Parathyroid adenoma (tissue), 2 donors: ENCODE results near the gene ANKH.
"Not testable (repeated sequence)": the region's sequence is repeated elsewhere in the genome, so short reads cannot be mapped to it uniquely, and the experiment has no call there.

Experiments used
- H2AFZ ChIP-seq: fragments of 300-600 bp; sonication (generic); one replicate; pipeline ENCODE4 v1.7.0; 2017; ENCODE audit warnings: antibody characterized with exemption, mild to moderate bottlenecking
- H3K27ac ChIP-seq: fragments of 300-600 bp; sonication (generic); one replicate; pipeline ENCODE4 v1.7.0; 2017
- H3K27me3 ChIP-seq: fragments of 300-600 bp; sonication (generic); one replicate; pipeline ENCODE4 v1.7.0; 2017; ENCODE audit warnings: low read length; ENCODE audit not compliant: control insufficient read depth, insufficient read depth
- H3K36me3 ChIP-seq: fragments of 300-600 bp; sonication (generic); one replicate; pipeline ENCODE4 v1.7.0; 2017; ENCODE audit warnings: low read length; ENCODE audit not compliant: control insufficient read depth, insufficient read depth
- H3K4me1 ChIP-seq: fragments of 300-600 bp; sonication (generic); one replicate; pipeline ENCODE4 v1.7.0; 2017; ENCODE audit warnings: control low read depth
- H3K4me2 ChIP-seq: fragments of 300-600 bp; sonication (generic); one replicate; pipeline ENCODE4 v1.7.0; 2017; ENCODE audit warnings: low read length
- H3K4me3 ChIP-seq: fragments of 300-600 bp; sonication (generic); one replicate; pipeline ENCODE4 v1.7.0; 2017; ENCODE audit warnings: low read depth, low read length
- H3K79me2 ChIP-seq: fragments of 300-600 bp; sonication (generic); one replicate; pipeline ENCODE4 v1.7.0; 2017; ENCODE audit warnings: control low read depth
- H3K9ac ChIP-seq: fragments of 300-600 bp; sonication (generic); one replicate; pipeline ENCODE4 v1.7.0; 2017; ENCODE audit warnings: mild to moderate bottlenecking
- H3K9me3 ChIP-seq: fragments of 300-600 bp; sonication (generic); one replicate; pipeline ENCODE4 v1.7.0; 2017; ENCODE audit warnings: low read length; ENCODE audit not compliant: control insufficient read depth
- TF ChIP-seq, protein P1 (sequence below): fragments of 300-600 bp; sonication (generic); IDR thresholded peaks from one replicate; pipeline ENCODE4 v1.7.0; 2017; ENCODE audit warnings: antibody characterized with exemption, mild to moderate bottlenecking
- donor health status: primary hyperparathyroidism.

ANKH gene

GRCh38 chr5:14838396-14839319, 32.9 kb downstream of the ANKH start:
- H3K79me2 ChIP-seq: peaks cover 31% of the 10 kb centered on the region
- H3K4me3 ChIP-seq: no peak overlapping the region
- H2AFZ ChIP-seq: no peak overlapping the region
- peaks cover 6% of the 10 kb centered on the region for H3K4me1 ChIP-seq
- no peaks in the 10 kb centered on the region for H3K36me3 ChIP-seq
- H3K9me3 ChIP-seq: no peaks in the 10 kb centered on the region
- TF ChIP-seq, protein P1, sequence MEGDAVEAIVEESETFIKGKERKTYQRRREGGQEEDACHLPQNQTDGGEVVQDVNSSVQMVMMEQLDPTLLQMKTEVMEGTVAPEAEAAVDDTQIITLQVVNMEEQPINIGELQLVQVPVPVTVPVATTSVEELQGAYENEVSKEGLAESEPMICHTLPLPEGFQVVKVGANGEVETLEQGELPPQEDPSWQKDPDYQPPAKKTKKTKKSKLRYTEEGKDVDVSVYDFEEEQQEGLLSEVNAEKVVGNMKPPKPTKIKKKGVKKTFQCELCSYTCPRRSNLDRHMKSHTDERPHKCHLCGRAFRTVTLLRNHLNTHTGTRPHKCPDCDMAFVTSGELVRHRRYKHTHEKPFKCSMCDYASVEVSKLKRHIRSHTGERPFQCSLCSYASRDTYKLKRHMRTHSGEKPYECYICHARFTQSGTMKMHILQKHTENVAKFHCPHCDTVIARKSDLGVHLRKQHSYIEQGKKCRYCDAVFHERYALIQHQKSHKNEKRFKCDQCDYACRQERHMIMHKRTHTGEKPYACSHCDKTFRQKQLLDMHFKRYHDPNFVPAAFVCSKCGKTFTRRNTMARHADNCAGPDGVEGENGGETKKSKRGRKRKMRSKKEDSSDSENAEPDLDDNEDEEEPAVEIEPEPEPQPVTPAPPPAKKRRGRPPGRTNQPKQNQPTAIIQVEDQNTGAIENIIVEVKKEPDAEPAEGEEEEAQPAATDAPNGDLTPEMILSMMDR: no peak
- no peaks in the 10 kb centered on the region for H3K27me3 ChIP-seq
- H3K4me2 ChIP-seq: no peak overlapping the region
- no peak overlapping the region for H3K9ac ChIP-seq
- H3K27ac ChIP-seq: no peak overlapping the region

DNA sequence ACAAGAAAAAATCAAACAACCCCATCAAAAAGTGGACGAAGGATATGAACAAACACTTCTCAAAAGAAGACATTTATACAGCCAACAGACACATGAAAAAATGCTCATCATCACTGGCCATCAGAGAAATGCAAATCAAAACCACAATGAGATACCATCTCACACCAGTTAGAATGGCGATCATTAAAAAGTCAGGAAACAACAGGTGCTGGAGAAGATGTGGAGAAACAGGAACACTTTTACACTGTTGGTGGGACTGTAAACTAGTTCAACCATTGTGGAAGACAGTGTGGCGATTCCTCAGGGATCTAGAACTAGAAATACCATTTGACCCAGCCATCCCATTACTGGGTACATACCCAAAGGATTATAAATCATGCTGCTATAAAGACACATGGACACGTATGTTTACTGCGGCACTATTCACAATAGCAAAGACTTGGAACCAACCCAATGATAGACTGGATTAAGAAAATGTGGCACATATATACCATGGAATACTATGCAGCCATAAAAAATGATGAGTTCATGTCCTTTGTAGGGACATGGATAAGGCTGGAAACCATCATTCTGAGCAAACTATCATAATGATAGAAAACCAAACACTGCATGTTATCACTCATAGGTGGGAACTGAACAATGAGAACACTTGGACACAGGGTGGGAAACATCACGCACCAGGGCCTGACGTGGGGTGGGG, 34.0 kb downstream of the ANKH start:
- not testable (repeated sequence) for H3K9me3 ChIP-seq, H3K27ac ChIP-seq, H3K4me2 ChIP-seq, H3K4me3 ChIP-seq, H3K4me1 ChIP-seq, H2AFZ ChIP-seq, H3K9ac ChIP-seq, H3K27me3 ChIP-seq, H3K36me3 ChIP-seq
- H3K79me2 ChIP-seq: peaks cover 35% of the 10 kb centered on the region

- H3K4me1 ChIP-seq: peaks cover 5% of the 10 kb centered on the region
- H3K27me3 ChIP-seq: no peaks in the 10 kb centered on the region
- no peaks in the 10 kb centered on the region for H3K36me3 ChIP-seq
- no peaks in the 10 kb centered on the region for H3K9me3 ChIP-seq
- H2AFZ ChIP-seq: no peak overlapping the region
- H3K4me2 ChIP-seq: no peak overlapping the region
- no peak overlapping the region for H3K9ac ChIP-seq
- TF ChIP-seq, protein P1: no peak
- no peak overlapping the region for H3K4me3 ChIP-seq
- peaks cover 32% of the 10 kb centered on the region for H3K79me2 ChIP-seq
- H3K27ac ChIP-seq: no peak overlapping the region
Measured at GRCh38 chr5:14834584-14835550, 36.7 kb downstream of the ANKH start.

DNA sequence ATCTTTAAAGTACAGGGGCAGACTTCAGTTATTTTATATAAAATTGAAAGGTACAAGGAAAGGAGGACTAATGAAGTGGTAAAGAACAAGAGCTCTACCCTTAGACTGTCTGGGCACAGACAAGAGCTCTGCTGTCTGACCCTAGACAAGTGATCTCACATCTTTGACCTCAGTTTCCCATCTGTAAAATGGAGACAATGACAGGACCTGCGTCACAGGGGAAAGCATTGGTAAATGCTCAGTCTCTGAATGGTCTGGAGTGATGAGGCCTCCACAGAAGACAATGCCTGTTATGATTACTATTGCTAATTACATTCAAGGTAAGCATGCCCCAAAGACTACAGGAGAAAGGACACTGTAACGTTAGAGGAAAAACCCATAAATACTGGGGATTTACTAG, 37.5 kb downstream of the ANKH start:
- Histone ChIP-seq H3K4me3 (no peak overlapping the region), H3K36me3 (no peaks in the 10 kb centered on the region), H3K27me3 (no peaks in the 10 kb centered on the region), H3K9ac (no peak overlapping the region), H3K27ac (no peak overlapping the region), H3K9me3 (no peaks in the 10 kb centered on the region), H3K79me2 (peaks cover 31% of the 10 kb centered on the region), H3K4me1 (no peaks in the 10 kb centered on the region), H3K4me2 (no peak overlapping the region), H2AFZ (no peak overlapping the region)
- TF ChIP-seq, protein P1: no peak

DNA sequence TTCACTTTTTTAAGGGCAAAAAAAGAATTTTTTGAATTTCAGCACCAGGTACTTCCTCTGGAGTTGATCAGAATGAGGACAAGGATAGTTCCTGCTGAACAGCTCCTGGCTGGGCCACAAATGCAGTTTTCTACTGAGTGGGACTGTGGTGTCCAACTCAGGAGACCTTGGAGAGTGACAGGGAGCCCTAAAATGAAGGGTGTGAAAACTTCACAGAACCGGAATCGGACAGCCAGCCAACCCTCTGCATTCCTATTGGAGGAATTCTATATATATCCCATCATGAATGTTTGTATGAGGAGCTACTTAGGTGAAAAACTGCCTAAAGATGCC, 40.6 kb downstream of the ANKH start:
- Histone ChIP-seq H3K4me3 (no peak overlapping the region), H3K79me2 (peaks cover 24% of the 10 kb centered on the region), H3K9me3 (no peaks in the 10 kb centered on the region), H3K4me1 (peaks cover 3% of the 10 kb centered on the region), H3K9ac (no peak overlapping the region), H3K27me3 (no peaks in the 10 kb centered on the region), H3K4me2 (no peak overlapping the region), H3K36me3 (no peaks in the 10 kb centered on the region), H2AFZ (no peak overlapping the region), H3K27ac (no peak overlapping the region)
- TF ChIP-seq, protein P1: no peak
